ENCODE measurements around the gene CLIC4. TPM values are rescaled to one million over a fixed set of nuclear protein-coding genes. Genes with fewer than 3 reads are reported as not detected.

CLIC4 gene
- total RNA-seq, 1 donor from 2014 or later = 121 TPM

DNA sequence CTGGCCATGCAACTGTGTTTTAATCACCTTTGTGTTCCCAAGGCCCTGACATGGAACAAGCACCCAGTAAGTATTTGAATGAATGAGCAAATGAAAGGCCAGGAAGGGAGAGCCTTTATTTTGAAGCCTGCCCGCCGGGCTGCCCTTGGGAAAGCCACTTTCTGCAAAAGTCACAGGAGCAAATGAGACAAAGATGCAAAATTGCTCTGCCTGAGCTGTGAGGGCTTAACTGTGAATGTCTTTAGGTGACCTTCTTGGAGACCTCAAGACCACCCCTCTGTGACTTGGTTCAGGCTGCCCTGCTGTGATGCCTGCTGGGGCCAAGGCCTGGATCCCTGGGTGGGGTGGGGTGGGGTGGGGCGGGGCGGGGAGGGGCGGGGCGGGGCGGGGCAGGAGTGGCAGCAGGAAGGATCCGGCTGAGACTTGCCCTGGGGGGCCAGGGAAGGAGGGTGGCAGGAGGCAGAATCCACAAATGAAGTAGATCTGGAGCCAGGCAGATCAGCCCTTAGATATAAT lies 130.8 kb downstream of the CLIC4 start:
- no peak overlapping the region for H3K27ac Mint-ChIP-seq (ENCODE audit: unreplicated experiment)
- TF ChIP-seq, protein P1, sequence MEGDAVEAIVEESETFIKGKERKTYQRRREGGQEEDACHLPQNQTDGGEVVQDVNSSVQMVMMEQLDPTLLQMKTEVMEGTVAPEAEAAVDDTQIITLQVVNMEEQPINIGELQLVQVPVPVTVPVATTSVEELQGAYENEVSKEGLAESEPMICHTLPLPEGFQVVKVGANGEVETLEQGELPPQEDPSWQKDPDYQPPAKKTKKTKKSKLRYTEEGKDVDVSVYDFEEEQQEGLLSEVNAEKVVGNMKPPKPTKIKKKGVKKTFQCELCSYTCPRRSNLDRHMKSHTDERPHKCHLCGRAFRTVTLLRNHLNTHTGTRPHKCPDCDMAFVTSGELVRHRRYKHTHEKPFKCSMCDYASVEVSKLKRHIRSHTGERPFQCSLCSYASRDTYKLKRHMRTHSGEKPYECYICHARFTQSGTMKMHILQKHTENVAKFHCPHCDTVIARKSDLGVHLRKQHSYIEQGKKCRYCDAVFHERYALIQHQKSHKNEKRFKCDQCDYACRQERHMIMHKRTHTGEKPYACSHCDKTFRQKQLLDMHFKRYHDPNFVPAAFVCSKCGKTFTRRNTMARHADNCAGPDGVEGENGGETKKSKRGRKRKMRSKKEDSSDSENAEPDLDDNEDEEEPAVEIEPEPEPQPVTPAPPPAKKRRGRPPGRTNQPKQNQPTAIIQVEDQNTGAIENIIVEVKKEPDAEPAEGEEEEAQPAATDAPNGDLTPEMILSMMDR (IDR thresholded peaks at IDR 0.05; ENCODE audit: partially characterized antibody, unreplicated experiment) = no peak
- H3K4me3 Mint-ChIP-seq (ENCODE audit: unreplicated experiment) = no peak overlapping the region
- H3K27me3 Mint-ChIP-seq (ENCODE audit: unreplicated experiment) = no peaks in the 10 kb centered on the region
- DNase-seq = no peak
- peaks cover 2% of the 10 kb centered on the region for H3K4me1 Mint-ChIP-seq (ENCODE audit: low read depth, unreplicated experiment)
- peaks cover 4% of the 10 kb centered on the region for H3K9me3 Mint-ChIP-seq (ENCODE audit: unreplicated experiment)
- peaks cover 6% of the 10 kb centered on the region for H3K36me3 Mint-ChIP-seq (ENCODE audit: unreplicated experiment)

DNA sequence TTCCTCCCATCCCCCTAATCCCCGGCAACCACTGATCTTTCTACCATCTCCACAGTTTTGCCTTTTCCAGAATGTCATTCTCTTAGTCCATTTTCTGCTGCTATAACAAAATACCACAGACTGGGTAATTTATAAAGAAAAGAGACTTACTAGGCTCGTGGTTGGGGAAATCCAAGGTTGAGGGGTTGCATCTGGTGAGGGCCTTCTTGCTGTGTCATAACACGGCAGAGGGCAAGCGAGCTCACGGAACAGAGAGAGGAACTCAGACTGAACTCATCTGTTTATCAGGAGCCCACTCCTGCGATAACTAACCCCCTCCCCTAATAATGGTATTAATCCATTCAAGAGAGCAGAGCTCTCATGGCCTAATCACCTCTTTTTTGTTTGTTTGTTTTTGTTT lies 132.8 kb downstream of the CLIC4 start:
- Mint-ChIP-seq H3K27ac (ENCODE audit: unreplicated experiment) (no peak overlapping the region), H3K4me3 (ENCODE audit: unreplicated experiment) (no peak overlapping the region), H3K27me3 (ENCODE audit: unreplicated experiment) (no peaks in the 10 kb centered on the region), H3K4me1 (ENCODE audit: low read depth, unreplicated experiment) (peaks cover 2% of the 10 kb centered on the region), H3K36me3 (ENCODE audit: unreplicated experiment) (peaks cover 6% of the 10 kb centered on the region), H3K9me3 (ENCODE audit: unreplicated experiment) (peaks cover 4% of the 10 kb centered on the region)
- no peak for DNase-seq
- TF ChIP-seq, protein P1 (IDR thresholded peaks at IDR 0.05; ENCODE audit: partially characterized antibody, unreplicated experiment) = no peak

DNA sequence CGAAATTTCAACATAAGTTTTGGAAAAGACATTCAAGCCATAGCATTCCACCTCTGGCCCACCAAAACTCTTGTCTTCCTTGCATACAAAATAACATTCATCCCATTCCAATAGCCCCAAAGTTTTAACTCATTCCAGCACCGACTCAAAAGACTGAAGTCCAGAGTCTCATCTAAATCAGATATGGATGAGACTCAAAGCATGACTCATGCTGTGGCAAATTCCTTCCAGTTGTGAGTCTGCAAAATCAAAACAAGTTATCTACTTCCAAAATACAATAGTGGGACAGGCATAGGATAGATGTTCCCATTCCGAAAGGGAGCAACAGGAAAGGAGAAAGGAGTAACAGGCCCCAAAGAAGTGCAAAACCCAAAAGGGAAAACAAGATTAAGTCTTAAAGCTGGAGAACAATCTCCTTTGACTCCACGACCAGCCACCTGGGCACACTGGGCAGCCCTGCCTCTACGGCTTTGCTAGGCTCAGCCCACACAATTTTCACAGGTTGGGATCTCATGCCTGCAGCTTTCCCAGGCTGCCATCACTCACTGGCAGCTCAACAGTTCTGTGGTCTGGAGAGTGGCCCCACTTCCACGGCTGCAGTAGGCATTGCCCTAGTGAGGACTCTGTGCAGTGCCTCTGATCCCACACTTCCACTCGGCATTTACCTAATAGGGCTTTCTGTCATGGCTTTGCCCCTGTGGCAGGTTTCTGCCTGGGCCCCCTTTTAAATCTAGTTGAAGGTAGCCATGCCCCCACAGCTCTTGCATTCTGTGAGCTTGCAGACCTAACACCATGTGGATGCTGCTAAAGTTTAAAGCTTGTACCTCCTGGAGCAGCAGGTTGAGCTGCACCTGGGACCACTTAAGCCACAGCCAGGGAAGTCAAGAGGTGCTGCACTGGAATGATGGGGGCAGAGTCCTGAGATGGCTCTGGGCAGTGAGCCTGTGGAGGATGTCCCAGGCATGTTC lies 133.8 kb downstream of the CLIC4 start:
- no peaks in the 10 kb centered on the region for H3K27me3 Mint-ChIP-seq (ENCODE audit: unreplicated experiment)
- H3K36me3 Mint-ChIP-seq (ENCODE audit: unreplicated experiment) = peaks cover 6% of the 10 kb centered on the region
- no peak overlapping the region for H3K4me3 Mint-ChIP-seq (ENCODE audit: unreplicated experiment)
- TF ChIP-seq, protein P1 (IDR thresholded peaks at IDR 0.05; ENCODE audit: partially characterized antibody, unreplicated experiment) = no peak
- peaks cover 2% of the 10 kb centered on the region for H3K4me1 Mint-ChIP-seq (ENCODE audit: low read depth, unreplicated experiment)
- H3K27ac Mint-ChIP-seq (ENCODE audit: unreplicated experiment) = no peak overlapping the region
- peaks cover 4% of the 10 kb centered on the region for H3K9me3 Mint-ChIP-seq (ENCODE audit: unreplicated experiment)
- DNase-seq = no peak

DNA sequence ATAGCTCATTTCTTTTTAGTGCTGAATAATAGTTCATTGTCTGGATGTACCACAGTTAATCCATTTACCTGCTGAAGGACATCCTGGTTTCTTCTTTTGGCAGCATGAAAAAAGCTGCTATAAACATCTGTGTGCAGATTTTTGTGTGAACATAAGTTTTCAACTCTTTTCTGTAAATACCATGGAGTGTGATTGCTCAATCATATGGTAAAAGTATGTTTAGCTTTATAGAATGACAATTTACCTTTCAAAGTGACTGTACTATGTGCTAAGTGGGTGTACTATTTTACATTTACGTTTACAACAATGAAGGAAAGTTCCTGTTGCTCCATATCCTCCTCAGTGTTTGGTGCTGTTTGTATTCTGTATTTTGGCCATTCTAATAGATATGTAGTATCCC lies 135.8 kb downstream of the CLIC4 start:
- Mint-ChIP-seq H3K9me3 (ENCODE audit: unreplicated experiment) (peaks cover 4% of the 10 kb centered on the region), H3K36me3 (ENCODE audit: unreplicated experiment) (peaks cover 10% of the 10 kb centered on the region), H3K4me3 (ENCODE audit: unreplicated experiment) (no peak overlapping the region), H3K4me1 (ENCODE audit: low read depth, unreplicated experiment) (no peaks in the 10 kb centered on the region), H3K27ac (ENCODE audit: unreplicated experiment) (no peak overlapping the region), H3K27me3 (ENCODE audit: unreplicated experiment) (no peaks in the 10 kb centered on the region)
- TF ChIP-seq, protein P1 (IDR thresholded peaks at IDR 0.05; ENCODE audit: partially characterized antibody, unreplicated experiment) = no peak
- DNase-seq = no peak

DNA sequence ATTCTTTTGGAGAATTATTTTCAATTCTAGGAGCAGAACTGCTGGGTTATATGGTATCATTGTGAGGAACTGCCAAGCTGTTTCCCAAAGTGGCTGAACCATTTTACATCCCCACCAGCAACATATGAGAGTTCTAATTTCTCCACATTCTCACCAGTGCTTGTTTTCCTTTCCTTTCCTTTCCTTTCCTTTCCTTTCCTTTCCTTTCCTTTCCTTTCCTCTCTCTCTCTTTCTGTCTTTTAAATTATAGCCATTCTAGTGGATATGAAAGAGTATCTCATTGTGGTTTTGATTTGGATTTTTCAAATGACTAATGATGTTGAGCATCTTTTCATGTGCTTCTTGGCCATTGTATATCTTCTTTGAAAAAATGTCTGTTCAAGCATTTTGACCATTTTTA lies 139.5 kb downstream of the CLIC4 start:
- peaks cover 17% of the 10 kb centered on the region for H3K36me3 Mint-ChIP-seq (ENCODE audit: unreplicated experiment)
- no peak for DNase-seq
- no peak overlapping the region for H3K4me3 Mint-ChIP-seq (ENCODE audit: unreplicated experiment)
- peaks cover 3% of the 10 kb centered on the region for H3K27me3 Mint-ChIP-seq (ENCODE audit: unreplicated experiment)
- H3K9me3 Mint-ChIP-seq (ENCODE audit: unreplicated experiment) = peaks cover 4% of the 10 kb centered on the region
- H3K27ac Mint-ChIP-seq (ENCODE audit: unreplicated experiment) = no peak overlapping the region
- H3K4me1 Mint-ChIP-seq (ENCODE audit: low read depth, unreplicated experiment) = no peaks in the 10 kb centered on the region
- TF ChIP-seq, protein P1 (IDR thresholded peaks at IDR 0.05; ENCODE audit: partially characterized antibody, unreplicated experiment) = no peak

Data from glutamatergic neuron (in vitro differentiated cells).